PFSK-1 (cell line): ENCODE data around the gene GALNTL6.

Source experiments
- FOXP2 ChIP-seq: optimal IDR thresholded peaks from 2 replicates; pipeline ENCODE3; 2011; ENCODE audit warnings: borderline replicate concordance, control low read depth, inconsistent platforms; ENCODE audit not compliant: insufficient read depth; ENCODE audit errors: extremely low read length, extremely low read depth
- POLR2AphosphoS5 ChIP-seq: IDR thresholded peaks from 2 replicates; pipeline ENCODE4 v1.6.1; 2012; ENCODE audit warnings: low read depth, mild to moderate bottlenecking, control low read depth, low read length, moderate library complexity
- REST ChIP-seq, 2 experiments: IDR thresholded peaks; 2 replicates each; pipeline versions ENCODE4 v1.6.1 to v1.8.0; 2011 to 2012; ENCODE audit warnings: low read depth in 2 of 2, low read length in 2 of 2, control low read depth in 1 of 2, inconsistent platforms in 1 of 2, mild to moderate bottlenecking in 1 of 2, moderate library complexity in 1 of 2; ENCODE audit not compliant: insufficient read depth in 1 of 2
- SIN3A ChIP-seq: IDR thresholded peaks from 2 replicates; pipeline ENCODE4 v1.6.1; 2012; ENCODE audit warnings: mild to moderate bottlenecking, low read length, moderate library complexity, borderline replicate concordance; ENCODE audit not compliant: insufficient read depth
- TAF1 ChIP-seq: IDR thresholded peaks from 2 replicates; pipeline ENCODE4 v1.6.1; 2012; ENCODE audit warnings: low read length, control low read depth, borderline replicate concordance; ENCODE audit not compliant: insufficient read depth

GALNTL6 gene

GRCh38 chr4:172129593-172129992 lies 316.4 kb downstream of the GALNTL6 start:
- TF ChIP-seq REST (IDR thresholded peaks at IDR 0.05; ENCODE audit: insufficient read depth in 1 of 2, low read depth in 2 of 2, low read length in 2 of 2) (no peak), FOXP2 (no peak), TAF1 (no peak), SIN3A (no peak), POLR2AphosphoS5 (no peak)

DNA sequence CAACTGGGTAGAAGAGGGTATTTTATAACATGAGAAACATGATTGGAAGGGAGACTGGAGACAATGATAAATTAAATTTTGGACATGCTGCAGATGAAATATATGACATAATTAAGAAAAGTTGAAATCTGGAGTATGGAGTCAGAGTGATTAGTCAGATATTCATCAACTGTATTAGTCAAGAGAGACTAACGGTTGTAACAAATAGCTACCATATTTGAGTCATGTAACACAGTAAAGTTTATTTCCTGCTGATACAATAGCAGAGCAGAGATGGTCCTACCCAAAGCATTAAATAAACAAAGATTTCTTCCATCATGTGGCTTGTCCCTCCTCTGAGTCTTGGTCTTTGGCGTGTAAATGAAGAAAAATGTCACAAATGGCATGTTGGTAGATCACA lies 321.3 kb downstream of the GALNTL6 start:
- no peak for TF ChIP-seq REST (IDR thresholded peaks at IDR 0.05; ENCODE audit: insufficient read depth in 1 of 2, low read depth in 2 of 2, low read length in 2 of 2)
- TF ChIP-seq TAF1: no peak
- no peak for TF ChIP-seq SIN3A
- TF ChIP-seq POLR2AphosphoS5: no peak
- TF ChIP-seq FOXP2: no peak

GRCh38 chr4:172141025-172141424 lies 327.8 kb downstream of the GALNTL6 start:
- TF ChIP-seq REST (IDR thresholded peaks at IDR 0.05; ENCODE audit: insufficient read depth in 1 of 2, low read depth in 2 of 2, low read length in 2 of 2) (no peak), FOXP2 (no peak), POLR2AphosphoS5 (no peak), SIN3A (no peak), TAF1 (no peak)

GRCh38 chr4:172142281-172142741 lies 329.1 kb downstream of the GALNTL6 start:
- TF ChIP-seq SIN3A (no peak), TAF1 (no peak), POLR2AphosphoS5 (no peak), REST (IDR thresholded peaks at IDR 0.05; ENCODE audit: insufficient read depth in 1 of 2, low read depth in 2 of 2, low read length in 2 of 2) (no peak), FOXP2 (no peak)
